ENCODE results near the gene SHISA8.
"Not testable (repeated sequence)": the region's sequence is repeated elsewhere in the genome, so short reads cannot be mapped to it uniquely, and the experiment has no call there.

Gene SHISA8

GRCh38 chr22:41870786-41871185 lies 44.1 kb downstream of the SHISA8 start:
- no peak for DNase-seq (ENCODE audit: low read depth in 2 of 2)
- TF ChIP-seq CTCF (IDR thresholded peaks at IDR 0.05; ENCODE audit: low read depth, low read length): no peak
- no peak overlapping the region for H3K4me3 ChIP-seq (replicated peaks in 1 of 2; ENCODE audit: low read depth in 2 of 2, low read length in 2 of 2)

- H3K4me3 ChIP-seq (replicated peaks in 1 of 2; ENCODE audit: low read depth in 2 of 2, low read length in 2 of 2); DNase-seq (ENCODE audit: low read depth in 2 of 2): not testable (repeated sequence)
Observed at GRCh38 chr22:41870081-41870480, 44.8 kb downstream of the SHISA8 start.

- no peak for TF ChIP-seq CTCF (IDR thresholded peaks at IDR 0.05; ENCODE audit: low read depth, low read length)
- H3K4me3 ChIP-seq (replicated peaks in 1 of 2; ENCODE audit: low read depth in 2 of 2, low read length in 2 of 2): no peak overlapping the region
- DNase-seq (ENCODE audit: low read depth in 2 of 2): no peak
Observed at GRCh38 chr22:41868556-41868955, 46.3 kb downstream of the SHISA8 start.

GRCh38 chr22:41863472-41863871 lies 51.4 kb downstream of the SHISA8 start:
- no peak for TF ChIP-seq CTCF (IDR thresholded peaks at IDR 0.05; ENCODE audit: low read depth, low read length)
- peak in 1 of 2 donors; percentile 38 for DNase-seq (ENCODE audit: low read depth in 2 of 2)
- H3K4me3 ChIP-seq (replicated peaks in 1 of 2; ENCODE audit: low read depth in 2 of 2, low read length in 2 of 2): no peak overlapping the region

- no peak for DNase-seq (ENCODE audit: low read depth in 2 of 2)
- H3K4me3 ChIP-seq (replicated peaks in 1 of 2; ENCODE audit: low read depth in 2 of 2, low read length in 2 of 2): no peak overlapping the region
- no peak for TF ChIP-seq CTCF (IDR thresholded peaks at IDR 0.05; ENCODE audit: low read depth, low read length)
Observed at GRCh38 chr22:41862530-41863266, 52.2 kb downstream of the SHISA8 start.

- no peak for TF ChIP-seq CTCF (IDR thresholded peaks at IDR 0.05; ENCODE audit: low read depth, low read length)
- peak; percentile 22 to 34 for DNase-seq (ENCODE audit: low read depth in 2 of 2)
- H3K4me3 ChIP-seq (replicated peaks in 1 of 2; ENCODE audit: low read depth in 2 of 2, low read length in 2 of 2): no peak overlapping the region
Observed at GRCh38 chr22:41862160-41862529, 52.7 kb downstream of the SHISA8 start.
